ENCODE measurements around the gene CTIF. TPM values are rescaled to one million over a fixed set of nuclear protein-coding genes. Genes with fewer than 3 reads are reported as not detected.

CTIF gene
- total and polyA plus RNA-seq, 2 donors (not counting 1 experiment from before 2014, with no cell fraction given), result 27.2 to 28.1 TPM

GRCh38 chr18:48562075-48562474 lies 23.2 kb downstream of the CTIF start:
- H3K79me2 ChIP-seq (ENCODE audit: control insufficient read depth, insufficient read depth, low read length), result peaks cover 51% of the 10 kb centered on the region
- no peak for DNase-seq (ENCODE audit: low read depth in 2 of 2)
- peaks cover 2% of the 10 kb centered on the region for H3K36me3 ChIP-seq (ENCODE audit: control insufficient read depth, insufficient read depth, low read length)
- TF ChIP-seq EZH2 (IDR thresholded peaks at IDR 0.05; ENCODE audit: low read length, missing control alignments) (no peak), CTCF (conservative IDR thresholded peaks at IDR 0.05 in 1 of 2, IDR thresholded peaks at IDR 0.05 in 1 of 2; ENCODE audit: low read depth in 1 of 2, low read length in 2 of 2) (peak in 1 of 2 donors; percentile 5)
- H3K4me2 ChIP-seq (ENCODE audit: extremely low read depth, insufficient read depth, low read length), result no peak overlapping the region
- H3K27me3 ChIP-seq (ENCODE audit: control insufficient read depth, insufficient read depth, low read length), result no peaks in the 10 kb centered on the region
- H2AFZ ChIP-seq (ENCODE audit: low read length), result no peak overlapping the region
- no peak overlapping the region for H3K9ac ChIP-seq (ENCODE audit: insufficient read depth, low read length)
- no peaks in the 10 kb centered on the region for H4K20me1 ChIP-seq (ENCODE audit: control insufficient read depth, extremely low read depth, insufficient read depth, low read length)
- peaks cover 10% of the 10 kb centered on the region for H3K4me1 ChIP-seq (ENCODE audit: control insufficient read depth, extremely low read depth, insufficient read depth, low read length)
- peak overlapping the region; percentile 59 for H3K27ac ChIP-seq (ENCODE audit: insufficient read depth, low read length)
- H3K9me3 ChIP-seq (ENCODE audit: control insufficient read depth, insufficient read depth, low read depth, low read length), result no peaks in the 10 kb centered on the region
- H3K4me3 ChIP-seq (replicated peaks in 1 of 4; ENCODE audit: control extremely low read depth in 1 of 4, insufficient read depth in 1 of 4, low read depth in 3 of 4, low read length in 4 of 4), result no peak overlapping the region

GRCh38 chr18:48563027-48563426 lies 24.2 kb downstream of the CTIF start:
- no peak for TF ChIP-seq EZH2 (IDR thresholded peaks at IDR 0.05; ENCODE audit: low read length, missing control alignments)
- TF ChIP-seq CTCF (conservative IDR thresholded peaks at IDR 0.05 in 1 of 2, IDR thresholded peaks at IDR 0.05 in 1 of 2; ENCODE audit: low read depth in 1 of 2, low read length in 2 of 2), result no peak
- H3K9me3 ChIP-seq (ENCODE audit: control insufficient read depth, insufficient read depth, low read depth, low read length), result no peaks in the 10 kb centered on the region
- H4K20me1 ChIP-seq (ENCODE audit: control insufficient read depth, extremely low read depth, insufficient read depth, low read length), result no peaks in the 10 kb centered on the region
- H3K27me3 ChIP-seq (ENCODE audit: control insufficient read depth, insufficient read depth, low read length), result no peaks in the 10 kb centered on the region
- H3K4me2 ChIP-seq (ENCODE audit: extremely low read depth, insufficient read depth, low read length), result peak overlapping the region; percentile 70
- no peak overlapping the region for H2AFZ ChIP-seq (ENCODE audit: low read length)
- H3K4me3 ChIP-seq (replicated peaks in 1 of 4; ENCODE audit: control extremely low read depth in 1 of 4, insufficient read depth in 1 of 4, low read depth in 3 of 4, low read length in 4 of 4), result no peak overlapping the region
- H3K9ac ChIP-seq (ENCODE audit: insufficient read depth, low read length), result no peak overlapping the region
- H3K4me1 ChIP-seq (ENCODE audit: control insufficient read depth, extremely low read depth, insufficient read depth, low read length), result peaks cover 10% of the 10 kb centered on the region
- H3K36me3 ChIP-seq (ENCODE audit: control insufficient read depth, insufficient read depth, low read length), result no peaks in the 10 kb centered on the region
- peak; percentile 72 to 88 for DNase-seq (ENCODE audit: low read depth in 2 of 2)
- H3K79me2 ChIP-seq (ENCODE audit: control insufficient read depth, insufficient read depth, low read length), result peaks cover 56% of the 10 kb centered on the region
- H3K27ac ChIP-seq (ENCODE audit: insufficient read depth, low read length), result peak overlapping the region; percentile 59

- H3K36me3 ChIP-seq (ENCODE audit: control insufficient read depth, insufficient read depth, low read length), result no peaks in the 10 kb centered on the region
- H3K27me3 ChIP-seq (ENCODE audit: control insufficient read depth, insufficient read depth, low read length), result no peaks in the 10 kb centered on the region
- no peak overlapping the region for H2AFZ ChIP-seq (ENCODE audit: low read length)
- H3K9me3 ChIP-seq (ENCODE audit: control insufficient read depth, insufficient read depth, low read depth, low read length), result no peaks in the 10 kb centered on the region
- H3K4me3 ChIP-seq (replicated peaks in 1 of 4; ENCODE audit: control extremely low read depth in 1 of 4, insufficient read depth in 1 of 4, low read depth in 3 of 4, low read length in 4 of 4), result no peak overlapping the region
- H3K9ac ChIP-seq (ENCODE audit: insufficient read depth, low read length), result no peak overlapping the region
- TF ChIP-seq CTCF (conservative IDR thresholded peaks at IDR 0.05 in 1 of 2, IDR thresholded peaks at IDR 0.05 in 1 of 2; ENCODE audit: low read depth in 1 of 2, low read length in 2 of 2) (no peak), EZH2 (IDR thresholded peaks at IDR 0.05; ENCODE audit: low read length, missing control alignments) (no peak)
- peaks cover 62% of the 10 kb centered on the region for H3K79me2 ChIP-seq (ENCODE audit: control insufficient read depth, insufficient read depth, low read length)
- H3K4me2 ChIP-seq (ENCODE audit: extremely low read depth, insufficient read depth, low read length), result no peak overlapping the region
- H4K20me1 ChIP-seq (ENCODE audit: control insufficient read depth, extremely low read depth, insufficient read depth, low read length), result no peaks in the 10 kb centered on the region
- no peak overlapping the region for H3K27ac ChIP-seq (ENCODE audit: insufficient read depth, low read length)
- peaks cover 10% of the 10 kb centered on the region for H3K4me1 ChIP-seq (ENCODE audit: control insufficient read depth, extremely low read depth, insufficient read depth, low read length)
- DNase-seq (ENCODE audit: low read depth in 2 of 2), result no peak
Observed at GRCh38 chr18:48564139-48564538, 25.3 kb downstream of the CTIF start.
